GM10847 (cell line): ENCODE measurements around the gene NPIPB2.

Experiments used
- POLR2A ChIP-seq: IDR thresholded peaks from 2 replicates; pipeline ENCODE4 v1.6.1; 2011; ENCODE audit not compliant: insufficient read length; ENCODE audit errors: extremely low read depth

NPIPB2 gene

GRCh38 chr16:11914210-11915113 is 27.4 kb downstream of the NPIPB2 start:
- no peak for TF ChIP-seq POLR2A

- no peak for TF ChIP-seq POLR2A
Measured at GRCh38 chr16:11913425-11914079, 28.3 kb downstream of the NPIPB2 start.

GRCh38 chr16:11909653-11910545 is 31.9 kb downstream of the NPIPB2 start:
- TF ChIP-seq POLR2A, result no peak

- TF ChIP-seq POLR2A, result no peak
Measured at GRCh38 chr16:11907160-11907970, 34.5 kb downstream of the NPIPB2 start.

GRCh38 chr16:11903906-11904305 is 37.9 kb downstream of the NPIPB2 start:
- no peak for TF ChIP-seq POLR2A

- no peak for TF ChIP-seq POLR2A
Measured at GRCh38 chr16:11901091-11901490, 40.8 kb downstream of the NPIPB2 start.

- TF ChIP-seq POLR2A, result no peak
Measured at GRCh38 chr16:11896486-11897176, 45.2 kb downstream of the NPIPB2 start.

GRCh38 chr16:11893571-11893970 is 48.3 kb downstream of the NPIPB2 start:
- no peak for TF ChIP-seq POLR2A

- no peak for TF ChIP-seq POLR2A
Measured at GRCh38 chr16:11892761-11893160, 49.1 kb downstream of the NPIPB2 start.

GRCh38 chr16:11890231-11890965 is 51.4 kb downstream of the NPIPB2 start:
- no peak for TF ChIP-seq POLR2A

- TF ChIP-seq POLR2A, result no peak
Measured at GRCh38 chr16:11886881-11887280, 55.0 kb downstream of the NPIPB2 start.

- no peak for TF ChIP-seq POLR2A
Measured at GRCh38 chr16:11884035-11884434, 57.8 kb downstream of the NPIPB2 start.

- TF ChIP-seq POLR2A, result no peak
Measured at GRCh38 chr16:11880007-11880406, 61.8 kb downstream of the NPIPB2 start.

- no peak for TF ChIP-seq POLR2A
Measured at GRCh38 chr16:11877374-11877773, 64.5 kb downstream of the NPIPB2 start.
